ENCODE results near the gene TPRKB. TPM values are rescaled to one million over a fixed set of nuclear protein-coding genes. Genes with fewer than 3 reads are reported as not detected.

The TPRKB gene
- total and polyA plus RNA-seq, 2 donors from 2014 or later = 25.3 to 42.2 TPM

- no peak overlapping the region for H3K4me3 ChIP-seq (ENCODE audit: low read length in 3 of 3)
- H3K36me3 ChIP-seq (ENCODE audit: control insufficient read depth in 2 of 3, insufficient read depth in 3 of 3, low read length in 3 of 3) = peaks cover 10 to 25% (median 11%) of the 10 kb centered on the region in 3 donors
- FAIRE-seq = no peak
- DNase-seq = no peak
- peaks cover 4 to 7% (median 4%) of the 10 kb centered on the region in 3 donors for H3K4me1 ChIP-seq (ENCODE audit: control insufficient read depth in 2 of 3, insufficient read depth in 2 of 3, low read depth in 1 of 3, low read length in 3 of 3)
- H3K27ac ChIP-seq (ENCODE audit: low read depth in 2 of 2, low read length in 2 of 2) = no peak overlapping the region
- no peak for TF ChIP-seq CTCF (IDR thresholded peaks at IDR 0.05; ENCODE audit: borderline replicate concordance, extremely low read depth, insufficient read depth)
- intact Hi-C loops (cut with DNase I) = no loop called here
- H3K9ac ChIP-seq (ENCODE audit: low read length in 3 of 3) = no peak overlapping the region
- no peaks in the 10 kb centered on the region for H3K9me3 ChIP-seq (ENCODE audit: control insufficient read depth in 2 of 3, insufficient read depth in 1 of 3, low read length in 3 of 3)
- no peaks in the 10 kb centered on the region for H3K27me3 ChIP-seq (ENCODE audit: control insufficient read depth, insufficient read depth, low read length)
Measured at GRCh38 chr2:73776381-73776780, 39.2 kb upstream of the TPRKB start.

GRCh38 chr2:73772819-73773218, 35.7 kb upstream of the TPRKB start:
- Histone ChIP-seq H3K9me3 (ENCODE audit: control insufficient read depth in 2 of 3, insufficient read depth in 1 of 3, low read length in 3 of 3) (no peaks in the 10 kb centered on the region), H3K27ac (ENCODE audit: low read depth in 2 of 2, low read length in 2 of 2) (no peak overlapping the region), H3K4me3 (ENCODE audit: low read length in 3 of 3) (no peak overlapping the region), H3K4me1 (ENCODE audit: control insufficient read depth in 2 of 3, insufficient read depth in 2 of 3, low read depth in 1 of 3, low read length in 3 of 3) (no peaks in the 10 kb centered on the region), H3K36me3 (ENCODE audit: control insufficient read depth in 2 of 3, insufficient read depth in 3 of 3, low read length in 3 of 3) (peaks cover 15 to 43% (median 19%) of the 10 kb centered on the region in 3 donors), H3K27me3 (ENCODE audit: control insufficient read depth, insufficient read depth, low read length) (no peaks in the 10 kb centered on the region), H3K9ac (ENCODE audit: low read length in 3 of 3) (no peak overlapping the region)
- intact Hi-C loops (cut with DNase I) = no loop called here
- no peak for TF ChIP-seq CTCF (IDR thresholded peaks at IDR 0.05; ENCODE audit: borderline replicate concordance, extremely low read depth, insufficient read depth)
- FAIRE-seq (no peak), DNase-seq (no peak)

GRCh38 chr2:73770725-73771124, 33.6 kb upstream of the TPRKB start:
- Histone ChIP-seq H3K36me3 (ENCODE audit: control insufficient read depth in 2 of 3, insufficient read depth in 3 of 3, low read length in 3 of 3) (peaks cover 16 to 46% (median 24%) of the 10 kb centered on the region in 3 donors), H3K27ac (ENCODE audit: low read depth in 2 of 2, low read length in 2 of 2) (no peak overlapping the region), H3K9me3 (ENCODE audit: control insufficient read depth in 2 of 3, insufficient read depth in 1 of 3, low read length in 3 of 3) (no peaks in the 10 kb centered on the region), H3K9ac (ENCODE audit: low read length in 3 of 3) (no peak overlapping the region), H3K4me3 (ENCODE audit: low read length in 3 of 3) (no peak overlapping the region), H3K4me1 (ENCODE audit: control insufficient read depth in 2 of 3, insufficient read depth in 2 of 3, low read depth in 1 of 3, low read length in 3 of 3) (no peaks in the 10 kb centered on the region), H3K27me3 (ENCODE audit: control insufficient read depth, insufficient read depth, low read length) (no peaks in the 10 kb centered on the region)
- DNase-seq (no peak), FAIRE-seq (no peak)
- intact Hi-C loops (cut with DNase I) = no loop called here
- TF ChIP-seq CTCF (IDR thresholded peaks at IDR 0.05; ENCODE audit: borderline replicate concordance, extremely low read depth, insufficient read depth) = no peak

- Histone ChIP-seq H3K4me3 (ENCODE audit: low read length in 3 of 3) (no peak overlapping the region), H3K4me1 (ENCODE audit: control insufficient read depth in 2 of 3, insufficient read depth in 2 of 3, low read depth in 1 of 3, low read length in 3 of 3) (no peaks in the 10 kb centered on the region), H3K36me3 (ENCODE audit: control insufficient read depth in 2 of 3, insufficient read depth in 3 of 3, low read length in 3 of 3) (peaks cover 10 to 35% (median 27%) of the 10 kb centered on the region in 3 donors), H3K27ac (ENCODE audit: low read depth in 2 of 2, low read length in 2 of 2) (no peak overlapping the region), H3K9me3 (ENCODE audit: control insufficient read depth in 2 of 3, insufficient read depth in 1 of 3, low read length in 3 of 3) (no peaks in the 10 kb centered on the region), H3K27me3 (ENCODE audit: control insufficient read depth, insufficient read depth, low read length) (no peaks in the 10 kb centered on the region), H3K9ac (ENCODE audit: low read length in 3 of 3) (no peak overlapping the region)
- DNase-seq = no peak
- no peak for TF ChIP-seq CTCF (IDR thresholded peaks at IDR 0.05; ENCODE audit: borderline replicate concordance, extremely low read depth, insufficient read depth)
- intact Hi-C loops (cut with DNase I) = no loop called here
- no peak for FAIRE-seq
Measured at GRCh38 chr2:73766994-73767393, 29.8 kb upstream of the TPRKB start.

Measured in kidney (tissue), 14 donors.